Measurements from ENCODE around the gene MS4A8.

MS4A8 gene

DNA sequence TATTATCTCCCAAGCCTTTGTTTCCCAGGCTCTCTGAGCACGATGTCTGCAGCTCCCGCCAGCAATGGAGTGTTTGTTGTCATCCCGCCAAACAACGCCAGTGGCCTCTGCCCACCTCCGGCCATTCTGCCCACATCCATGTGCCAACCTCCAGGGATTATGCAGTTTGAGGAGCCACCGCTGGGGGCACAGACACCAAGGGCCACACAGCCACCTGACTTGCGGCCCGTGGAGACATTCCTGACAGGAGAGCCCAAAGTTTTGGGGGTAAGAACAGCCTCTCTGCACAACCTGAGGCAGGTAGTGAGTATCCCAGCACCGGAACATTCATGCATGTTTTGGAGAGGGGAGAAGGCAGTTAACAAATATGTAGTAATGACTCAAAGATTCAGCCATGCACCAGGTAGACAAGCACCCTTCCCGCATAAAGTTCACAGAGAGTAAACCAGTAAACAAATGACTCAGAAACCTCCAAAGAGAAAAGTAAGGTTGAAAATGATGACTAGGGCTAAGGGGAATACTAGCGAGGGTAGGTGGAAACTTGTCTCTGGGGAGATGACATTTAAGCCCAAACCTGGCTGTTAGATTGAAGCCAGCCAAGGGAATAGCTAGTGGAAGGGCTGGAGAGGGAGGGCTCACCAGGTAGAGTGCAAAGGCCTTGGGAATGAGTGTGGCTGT is 64.4 kb downstream of the MS4A8 start:
- no peak for DNase-seq (ENCODE audit: low read depth in 2 of 2)

DNA sequence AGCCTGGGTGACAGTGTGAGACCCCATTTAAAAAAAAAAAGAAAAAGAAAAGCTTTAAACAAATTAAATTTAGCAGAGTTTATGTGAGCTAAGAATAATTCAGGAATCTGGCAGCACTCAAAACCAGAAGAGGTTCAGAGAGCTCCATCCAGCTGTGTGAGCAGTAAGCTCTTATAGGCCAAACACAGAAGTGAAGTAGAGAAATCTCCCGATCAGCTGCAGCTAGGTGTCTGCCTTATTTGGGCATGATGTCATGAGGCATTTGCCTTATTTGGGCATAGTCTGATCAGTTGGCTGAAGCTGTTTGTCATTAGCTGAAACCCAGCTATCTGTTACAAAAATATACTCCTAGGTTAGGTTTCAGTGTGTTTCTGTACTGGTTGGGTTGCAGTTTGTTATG is 65.5 kb downstream of the MS4A8 start:
- no peak for DNase-seq (ENCODE audit: low read depth in 2 of 2)

DNA sequence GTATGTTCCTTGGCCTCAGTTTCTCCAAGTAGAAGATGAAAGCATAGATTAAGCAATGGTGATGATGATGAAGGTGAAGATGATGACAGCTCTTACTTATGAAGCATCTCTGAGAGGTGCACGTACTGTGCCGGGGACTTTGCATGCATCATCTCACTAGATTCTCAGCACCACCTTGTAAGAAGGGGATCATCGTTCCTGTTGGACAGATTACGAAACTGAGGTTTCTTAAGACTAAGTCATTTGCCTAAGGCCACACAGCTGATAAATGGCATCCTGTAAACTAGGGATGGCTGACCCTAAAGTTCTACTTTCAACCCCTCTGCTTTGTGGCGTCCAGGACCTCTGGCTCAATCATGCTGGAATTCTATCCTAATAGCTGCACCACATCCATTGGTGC is 65.9 kb downstream of the MS4A8 start:
- DNase-seq (ENCODE audit: low read depth in 2 of 2): no peak
